Activated CD4-positive, alpha-beta T cell treated with anti-CD3 and anti-CD28 coated beads, Interleukin-2, amount 50 U/mL, for 4 hours (primary cell): ENCODE measurements around the gene DDX28.
A peak's percentile ranks its signal among the peaks of the same experiment; 100 is the strongest.
"Not testable (repeated sequence)": the region's sequence is repeated elsewhere in the genome, so short reads cannot be mapped to it uniquely, and the experiment has no call there.

Experiments
- DNase-seq, 2 experiments: peaks; one replicate each; pipeline ENCODE4 v3.0.0-alpha.2; 2020

The DDX28 gene

GRCh38 chr16:68037841-68038597, 15.0 kb upstream of the DDX28 start:
- DNase-seq, result no peak

GRCh38 chr16:68035227-68035626, 12.2 kb upstream of the DDX28 start:
- DNase-seq, result no peak

GRCh38 chr16:68033101-68033500, 10.1 kb upstream of the DDX28 start:
- DNase-seq, result no peak

GRCh38 chr16:68031951-68032350, 8.9 kb upstream of the DDX28 start:
- DNase-seq, result no peak

GRCh38 chr16:68030108-68030507, 7.1 kb upstream of the DDX28 start:
- not testable (repeated sequence) for DNase-seq

GRCh38 chr16:68028996-68029395, 6.0 kb upstream of the DDX28 start:
- DNase-seq, result no peak

- no peak for DNase-seq
Measured at GRCh38 chr16:68022278-68022727, 729 bp downstream of the DDX28 start.

GRCh38 chr16:68021490-68021889, 1.5 kb downstream of the DDX28 start:
- no peak for DNase-seq

GRCh38 chr16:68019167-68019680, 3.8 kb downstream of the DDX28 start:
- no peak for DNase-seq

GRCh38 chr16:68015681-68016080, 7.4 kb downstream of the DDX28 start, which contains the start of gene DPEP2NB:
TSS of gene DPEP2NB (minus strand) at chr16:68015911. CDS start at chr16:68015770, 141 bp downstream.
- no peak for DNase-seq

- DNase-seq, result no peak
Measured at GRCh38 chr16:68013440-68013839, 9.6 kb downstream of the DDX28 start.

GRCh38 chr16:68009872-68010271, 13.2 kb downstream of the DDX28 start:
- DNase-seq, result not testable (repeated sequence)

GRCh38 chr16:68009157-68009735, 13.8 kb downstream of the DDX28 start:
- DNase-seq, result no peak

GRCh38 chr16:68005786-68006286, 17.2 kb downstream of the DDX28 start:
- peak; percentile 17 to 23 for DNase-seq

GRCh38 chr16:68005211-68005610, 17.8 kb downstream of the DDX28 start:
- no peak for DNase-seq

- DNase-seq, result no peak
Measured at GRCh38 chr16:68003031-68003430, 20.0 kb downstream of the DDX28 start.

GRCh38 chr16:68000450-68000849, 22.6 kb downstream of the DDX28 start:
- DNase-seq, result no peak

GRCh38 chr16:67999985-68000384, 23.0 kb downstream of the DDX28 start:
- no peak for DNase-seq

- DNase-seq, result peak; percentile 16 to 20
Measured at GRCh38 chr16:67998779-67999688, 24.0 kb downstream of the DDX28 start, which contains the start of gene DPEP2. TSS of gene DPEP2 (minus strand) at chr16:67999484. CDS start at chr16:67993212, 6,272 bp downstream.

- DNase-seq, result not testable (repeated sequence)
Measured at GRCh38 chr16:67998231-67998778, 24.7 kb downstream of the DDX28 start.

GRCh38 chr16:67996666-67997065, 26.4 kb downstream of the DDX28 start:
- DNase-seq, result no peak

GRCh38 chr16:67995423-67995822, 27.6 kb downstream of the DDX28 start:
- DNase-seq, result no peak
